Fibroblast of mammary gland (primary cell): ENCODE data around the gene ZDHHC11.
"Not testable (repeated sequence)": the region's sequence is repeated elsewhere in the genome, so short reads cannot be mapped to it uniquely, and the experiment has no call there.

Source experiments
- DNase-seq: peaks from one replicate; pipeline ENCODE4 v3.0.0-alpha.2; 2010; ENCODE audit warnings: low read depth
- H3K4me3 ChIP-seq: 2 replicates; pipeline ENCODE4 v1.5.1; 2011; ENCODE audit warnings: low read depth, mild to moderate bottlenecking, low read length, moderate library complexity; ENCODE audit not compliant: control insufficient read depth
- TF ChIP-seq, protein P1 (sequence below): conservative IDR thresholded peaks from 2 replicates; pipeline ENCODE4 v1.5.1; 2011; ENCODE audit warnings: low read depth, low read length, inconsistent platforms; ENCODE audit not compliant: control insufficient read depth, insufficient read depth

Gene ZDHHC11

DNA sequence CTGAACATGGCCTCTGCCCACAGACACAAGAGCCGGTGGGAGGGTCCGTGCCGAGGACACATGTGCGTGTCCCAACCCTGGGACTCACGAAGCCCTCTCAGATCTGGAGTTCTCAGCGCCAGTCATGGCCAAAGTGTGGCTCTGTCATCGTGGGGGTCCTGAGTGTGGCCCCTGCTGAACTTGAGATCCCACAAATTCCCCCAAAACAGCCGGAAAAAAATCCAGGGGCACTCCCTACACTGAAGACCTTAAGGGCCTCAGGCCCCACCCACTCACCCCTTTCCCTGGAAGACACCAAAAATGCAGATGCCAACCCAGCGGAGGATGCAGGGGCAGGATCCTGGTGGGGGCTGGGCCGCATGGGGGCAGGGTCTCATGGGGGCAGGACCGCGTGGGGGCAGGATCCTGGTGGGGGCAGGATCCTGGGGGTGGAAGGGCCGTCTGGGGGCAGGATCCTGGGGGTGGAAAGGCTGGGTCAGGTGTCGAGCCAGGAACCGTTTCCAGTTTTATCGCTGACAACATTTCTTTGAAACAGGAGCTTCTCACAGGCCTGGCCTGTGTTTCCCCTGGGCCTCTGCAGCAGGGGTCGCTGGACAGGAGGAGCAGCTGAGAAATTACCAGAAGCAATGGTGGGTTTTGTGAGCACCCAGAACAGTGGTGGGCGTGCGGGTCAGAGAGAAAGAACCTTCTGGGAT lies 79.6 kb downstream of the ZDHHC11 start:
- H3K4me3 ChIP-seq, DNase-seq: not testable (repeated sequence)

DNA sequence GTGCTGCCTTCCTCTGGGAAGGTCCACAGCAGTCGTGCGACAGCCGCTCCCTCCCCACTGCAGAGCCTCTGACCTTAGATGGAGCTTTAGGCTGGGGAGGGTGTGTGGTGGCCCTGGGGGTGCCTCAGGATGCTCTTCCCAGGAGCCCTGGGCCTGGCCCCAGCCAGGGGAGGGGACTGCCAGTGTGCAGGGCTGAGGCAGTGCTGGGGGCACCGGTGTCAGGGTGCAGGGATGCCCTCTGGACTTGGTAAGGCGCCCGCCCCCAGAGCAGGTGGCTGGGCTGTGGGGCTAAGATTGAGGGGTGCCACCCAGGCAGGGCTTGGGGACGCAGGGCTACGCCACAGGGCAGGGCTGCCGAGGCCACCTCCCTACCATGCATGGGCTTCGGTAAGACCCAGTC lies 80.2 kb downstream of the ZDHHC11 start:
- not testable (repeated sequence) for DNase-seq, H3K4me3 ChIP-seq

DNA sequence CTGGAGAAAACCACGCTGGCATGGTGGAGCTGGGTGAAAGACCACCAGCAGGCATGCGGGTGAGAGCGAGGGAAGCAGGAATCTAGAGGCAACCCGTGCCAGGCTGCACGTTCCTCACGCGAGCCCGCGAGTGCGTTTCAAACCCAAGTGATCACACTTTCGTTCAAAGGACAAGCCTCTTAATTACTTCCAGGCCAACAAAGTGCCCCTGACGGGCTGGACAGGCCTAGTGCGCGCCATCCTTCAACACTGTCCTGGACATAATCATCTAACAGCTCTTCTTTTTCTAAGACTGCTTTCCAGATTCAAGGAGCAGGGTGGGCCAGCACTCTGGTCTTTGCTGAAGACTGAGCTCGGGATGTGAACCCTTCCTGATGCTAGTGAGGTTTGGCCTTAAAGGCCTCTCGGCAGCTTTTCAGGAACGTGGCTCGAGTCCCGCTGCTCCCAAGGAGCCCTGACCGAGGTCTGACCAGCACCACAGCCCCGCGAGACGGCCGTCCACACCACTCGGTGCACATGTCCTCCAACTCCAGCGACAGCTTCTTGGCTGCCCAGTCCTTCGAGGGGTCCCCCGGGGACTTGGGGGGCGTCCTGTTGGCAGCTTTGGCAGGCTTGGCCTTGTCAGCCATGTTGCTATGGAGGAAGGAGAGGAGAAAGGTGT lies 81.2 kb downstream of the ZDHHC11 start:
- DNase-seq, H3K4me3 ChIP-seq: not testable (repeated sequence)

DNA sequence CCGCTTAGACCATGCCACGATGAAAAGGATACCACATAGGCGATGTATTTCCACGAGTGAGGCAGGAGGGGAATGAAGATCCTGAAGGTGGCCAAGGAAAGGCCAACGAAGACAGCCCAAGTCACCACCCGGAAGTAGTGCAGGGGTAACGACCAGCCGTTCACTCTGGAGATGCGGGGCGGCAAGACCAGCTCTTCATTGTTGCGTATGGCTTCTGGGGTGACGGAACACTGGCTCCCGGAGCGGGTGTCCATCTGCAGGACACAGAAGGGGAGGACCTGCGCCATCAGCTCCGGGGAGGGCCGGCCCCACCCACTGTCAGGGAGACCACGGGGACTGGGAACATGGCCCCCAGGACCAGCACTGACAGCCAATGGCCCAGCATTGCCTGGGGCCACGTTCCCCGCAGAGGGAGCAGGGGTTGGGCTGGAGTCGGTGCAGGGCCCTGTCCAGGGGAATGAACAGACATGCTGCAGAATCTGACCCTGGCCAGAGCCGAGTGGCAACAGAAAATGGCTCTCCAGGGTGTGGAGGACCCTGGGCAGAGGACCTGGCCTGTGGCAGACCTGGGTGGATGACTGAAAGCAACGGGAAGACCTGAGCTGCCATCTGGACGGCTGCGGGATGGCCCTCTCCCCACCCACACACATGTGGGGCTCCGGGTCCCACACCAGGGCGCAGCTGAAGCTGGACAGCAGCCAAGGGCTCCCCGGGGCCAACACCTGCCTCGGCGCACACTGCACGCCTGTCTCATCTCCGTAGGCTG lies 83.9 kb downstream of the ZDHHC11 start:
- no peak for DNase-seq
- TF ChIP-seq, protein P1, sequence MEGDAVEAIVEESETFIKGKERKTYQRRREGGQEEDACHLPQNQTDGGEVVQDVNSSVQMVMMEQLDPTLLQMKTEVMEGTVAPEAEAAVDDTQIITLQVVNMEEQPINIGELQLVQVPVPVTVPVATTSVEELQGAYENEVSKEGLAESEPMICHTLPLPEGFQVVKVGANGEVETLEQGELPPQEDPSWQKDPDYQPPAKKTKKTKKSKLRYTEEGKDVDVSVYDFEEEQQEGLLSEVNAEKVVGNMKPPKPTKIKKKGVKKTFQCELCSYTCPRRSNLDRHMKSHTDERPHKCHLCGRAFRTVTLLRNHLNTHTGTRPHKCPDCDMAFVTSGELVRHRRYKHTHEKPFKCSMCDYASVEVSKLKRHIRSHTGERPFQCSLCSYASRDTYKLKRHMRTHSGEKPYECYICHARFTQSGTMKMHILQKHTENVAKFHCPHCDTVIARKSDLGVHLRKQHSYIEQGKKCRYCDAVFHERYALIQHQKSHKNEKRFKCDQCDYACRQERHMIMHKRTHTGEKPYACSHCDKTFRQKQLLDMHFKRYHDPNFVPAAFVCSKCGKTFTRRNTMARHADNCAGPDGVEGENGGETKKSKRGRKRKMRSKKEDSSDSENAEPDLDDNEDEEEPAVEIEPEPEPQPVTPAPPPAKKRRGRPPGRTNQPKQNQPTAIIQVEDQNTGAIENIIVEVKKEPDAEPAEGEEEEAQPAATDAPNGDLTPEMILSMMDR, result no peak
- H3K4me3 ChIP-seq, result no peak overlapping the region

DNA sequence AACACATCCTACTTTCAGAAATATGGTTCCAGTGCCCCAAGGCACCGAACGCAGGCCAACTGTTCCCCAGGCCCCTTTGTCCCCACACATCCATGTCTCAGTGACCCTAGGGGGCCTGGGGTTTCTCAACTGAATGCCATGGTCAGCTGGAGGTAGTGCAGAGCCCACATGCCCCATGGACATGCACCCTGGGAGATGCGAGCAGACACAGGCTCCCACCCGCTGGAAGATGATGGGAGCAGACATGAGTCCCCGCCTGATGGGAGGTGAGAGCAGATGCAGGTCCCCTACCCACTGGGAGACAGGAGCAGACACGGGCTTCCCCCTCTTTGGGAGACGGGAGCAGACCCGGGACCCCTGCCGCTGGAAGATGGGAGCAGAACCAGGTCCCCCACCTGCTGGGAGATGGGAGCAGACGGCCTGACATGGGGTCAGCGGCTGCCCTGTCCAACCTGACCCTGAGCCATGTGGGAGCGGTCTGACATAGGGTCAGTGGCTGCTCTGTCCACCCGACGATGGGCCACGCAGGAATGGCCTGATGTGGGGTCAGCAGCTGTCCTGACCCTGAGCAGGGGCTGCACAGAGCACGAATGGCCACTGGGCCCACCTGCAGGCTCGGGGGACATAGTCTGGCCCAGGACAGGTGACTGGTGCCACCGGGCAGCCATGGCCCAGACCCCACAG lies 84.7 kb downstream of the ZDHHC11 start:
- TF ChIP-seq, protein P1, result no peak
- no peak overlapping the region for H3K4me3 ChIP-seq
- no peak for DNase-seq

DNA sequence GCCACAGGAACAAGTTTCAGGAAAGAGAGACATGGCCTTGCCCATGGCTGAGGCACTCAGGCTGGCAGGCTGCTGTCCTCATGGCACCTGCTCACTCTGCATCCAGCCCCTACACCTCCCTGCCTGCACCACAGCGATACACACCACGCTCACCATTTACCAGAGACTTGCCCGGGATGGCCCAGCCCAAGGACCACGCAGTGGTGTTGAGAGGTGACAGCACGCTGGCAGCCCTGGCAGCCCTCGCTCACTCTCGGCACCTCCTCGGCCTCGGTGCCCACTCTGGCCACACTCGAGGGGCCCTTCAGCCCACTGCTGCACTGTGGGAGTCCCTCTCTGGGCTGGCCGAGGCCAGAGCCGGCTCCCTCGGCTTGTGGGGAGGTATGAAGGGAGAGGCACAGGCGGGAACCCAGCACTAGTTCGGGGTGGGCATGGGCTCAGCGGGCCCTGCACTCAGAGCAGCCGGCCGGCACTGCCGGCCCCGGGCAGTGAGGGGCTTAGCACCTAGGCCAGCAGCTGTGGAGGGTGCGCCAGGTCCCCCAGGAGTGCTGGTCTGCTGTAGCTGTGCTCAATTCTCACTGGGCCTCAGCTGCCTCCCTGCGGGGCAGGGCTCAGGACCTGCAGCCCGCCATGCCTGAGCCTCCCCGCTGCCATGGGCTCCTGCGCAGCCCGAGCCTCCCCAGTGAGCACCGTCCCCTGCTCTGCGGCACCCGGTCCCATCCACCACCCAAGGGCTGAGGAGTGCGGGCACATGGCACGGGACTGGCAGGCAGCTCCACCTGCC lies 86.6 kb downstream of the ZDHHC11 start:
- TF ChIP-seq, protein P1, result no peak
- no peak for DNase-seq
- no peak overlapping the region for H3K4me3 ChIP-seq

DNA sequence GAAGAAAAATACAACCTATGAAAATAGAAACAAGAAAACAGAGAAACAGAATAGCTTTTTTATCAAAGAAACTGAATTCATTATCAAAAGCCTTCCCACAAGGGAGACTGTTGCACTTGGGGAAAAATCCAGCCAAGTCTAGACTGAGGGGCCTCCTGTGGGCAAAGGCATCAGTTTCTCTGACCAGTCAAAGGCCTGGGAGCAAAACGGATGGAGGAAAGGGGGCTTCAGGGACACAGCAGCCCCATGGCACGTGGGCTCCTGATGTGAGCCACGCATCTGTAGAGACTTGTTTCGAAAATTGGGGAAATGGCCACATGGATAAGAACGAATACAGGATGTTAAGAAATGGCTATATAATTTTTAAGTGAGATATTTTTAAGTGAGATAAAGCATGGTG lies 87.4 kb downstream of the ZDHHC11 start:
- no peak for DNase-seq
- TF ChIP-seq, protein P1, result no peak

DNA sequence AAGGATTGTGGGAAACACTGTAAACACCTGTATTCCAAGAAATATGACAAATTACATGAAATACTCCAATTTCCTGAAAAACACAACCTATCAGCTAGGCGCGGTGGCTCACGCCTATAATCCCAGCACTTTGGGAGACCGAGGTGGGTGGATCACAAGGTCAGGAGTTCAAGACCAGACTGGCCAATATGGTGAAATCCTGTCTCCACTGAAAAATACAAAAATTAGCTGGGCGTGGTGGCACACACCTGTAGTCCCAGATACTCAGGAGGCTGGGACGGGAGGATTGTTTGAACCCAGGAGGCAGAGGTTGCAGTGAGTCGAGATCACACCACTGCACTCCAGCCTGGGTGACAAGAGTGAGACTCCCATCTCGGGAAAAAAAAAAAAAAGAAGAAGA lies 87.8 kb downstream of the ZDHHC11 start:
- H3K4me3 ChIP-seq, DNase-seq: not testable (repeated sequence)

More for the DNA sequence above, 87.4 kb downstream of the ZDHHC11 start:
- H3K4me3 ChIP-seq, result no peak overlapping the region
